ENCODE results near the gene RANBP10.
"Not testable (repeated sequence)": the region's sequence is repeated elsewhere in the genome, so short reads cannot be mapped to it uniquely, and the experiment has no call there.

Gene RANBP10

DNA sequence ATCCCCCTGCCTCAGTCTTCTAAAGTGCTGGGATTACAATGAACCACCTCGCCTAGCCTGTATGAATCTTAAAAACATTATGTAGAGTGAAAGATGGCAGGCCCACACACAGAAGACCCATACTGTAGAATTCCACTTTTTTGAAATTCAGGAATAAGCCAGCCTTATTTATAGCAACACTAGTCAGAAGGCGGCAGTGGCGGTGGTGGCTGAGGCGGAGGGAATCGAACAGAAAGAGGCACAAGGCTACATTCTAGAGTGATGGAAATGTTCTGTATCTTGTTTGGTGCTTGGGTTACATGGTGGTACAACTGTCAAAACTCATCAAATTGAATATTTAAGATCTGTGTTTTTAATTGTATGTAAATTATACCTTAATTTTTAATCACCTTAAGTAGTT lies 98.6 kb downstream of the RANBP10 start:
- no peak for DNase-seq

- DNase-seq, result no peak
These were observed 99.2 kb downstream of the RANBP10 start for GRCh38 chr16:67707210-67707609.

DNA sequence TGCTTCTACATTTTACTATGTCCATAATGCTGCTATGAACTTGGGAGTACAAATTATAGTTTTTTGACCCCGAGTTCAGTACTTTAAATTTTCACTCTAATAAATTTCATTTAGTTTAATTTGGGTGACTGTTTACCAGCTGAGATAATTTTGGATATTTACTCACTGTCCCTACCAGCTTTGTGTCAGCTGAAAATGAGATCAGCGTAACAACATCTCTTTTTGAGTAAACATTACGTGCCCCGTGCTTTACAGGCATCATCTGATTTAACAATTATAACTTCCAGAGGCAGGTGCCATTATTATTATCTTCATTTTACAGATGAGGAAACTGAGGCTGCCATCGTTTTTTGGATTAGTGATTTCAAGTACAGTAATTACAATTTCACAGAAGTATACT lies 102.2 kb downstream of the RANBP10 start:
- DNase-seq, result no peak

DNA sequence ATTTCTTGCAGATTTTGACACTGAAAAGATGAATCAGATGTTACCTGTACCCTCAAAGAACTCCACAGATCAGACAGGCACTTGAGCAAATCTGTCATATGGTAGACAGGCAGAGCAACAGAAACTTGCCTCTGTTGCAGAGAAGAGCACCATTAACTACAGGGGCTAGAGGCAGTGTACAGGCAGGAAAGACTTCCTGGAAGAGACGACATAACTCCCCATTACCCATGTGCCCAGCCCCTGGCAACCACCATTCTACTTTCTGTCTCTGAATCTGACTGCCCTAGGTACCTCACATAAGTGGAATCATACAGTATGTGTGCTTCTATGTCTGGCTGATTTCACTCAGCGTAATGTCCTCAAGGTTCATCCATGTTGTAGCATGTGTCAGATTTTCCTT lies 102.7 kb downstream of the RANBP10 start:
- no peak for DNase-seq

DNA sequence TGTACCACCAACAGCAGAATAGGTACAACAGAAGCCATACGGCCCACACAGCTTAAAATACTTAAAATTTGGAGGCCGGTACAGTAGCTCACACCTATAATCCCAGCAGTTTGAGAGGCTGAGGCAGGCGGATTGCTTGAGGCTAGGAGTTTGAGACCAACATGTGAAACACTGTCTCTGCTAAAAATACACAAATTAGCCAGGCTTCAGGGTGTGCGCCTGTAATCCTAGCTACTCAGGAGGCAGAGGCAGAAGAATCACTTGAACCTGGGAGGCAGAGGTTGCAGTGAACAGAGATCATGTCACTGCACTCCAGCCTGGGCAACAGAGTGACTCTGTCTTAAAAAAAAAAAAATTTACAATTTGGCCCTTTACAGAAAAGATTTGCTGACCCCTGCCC lies 104.2 kb downstream of the RANBP10 start:
- no peak for DNase-seq

DNA sequence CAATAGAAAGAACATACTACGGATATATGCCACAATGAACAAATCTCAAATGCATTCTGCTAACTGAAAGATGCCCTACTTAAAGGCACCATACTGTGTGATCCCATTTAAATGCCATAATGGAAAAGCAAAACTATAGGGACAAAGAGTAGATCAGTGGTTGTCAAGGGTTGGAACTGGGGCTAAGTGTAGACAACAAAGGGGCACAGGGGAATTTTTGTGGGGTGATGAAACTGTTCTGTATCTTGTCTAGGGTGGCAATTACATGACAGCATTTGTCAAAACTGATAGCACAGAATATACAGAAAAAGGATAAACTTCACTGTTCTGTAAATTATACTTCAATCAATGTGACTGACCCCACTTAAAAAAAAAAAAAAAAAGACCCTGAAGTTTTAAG lies 104.9 kb downstream of the RANBP10 start:
- DNase-seq, result peak; percentile 55

- DNase-seq, result no peak
These were observed 107.1 kb downstream of the RANBP10 start for GRCh38 chr16:67699265-67699664.

DNA sequence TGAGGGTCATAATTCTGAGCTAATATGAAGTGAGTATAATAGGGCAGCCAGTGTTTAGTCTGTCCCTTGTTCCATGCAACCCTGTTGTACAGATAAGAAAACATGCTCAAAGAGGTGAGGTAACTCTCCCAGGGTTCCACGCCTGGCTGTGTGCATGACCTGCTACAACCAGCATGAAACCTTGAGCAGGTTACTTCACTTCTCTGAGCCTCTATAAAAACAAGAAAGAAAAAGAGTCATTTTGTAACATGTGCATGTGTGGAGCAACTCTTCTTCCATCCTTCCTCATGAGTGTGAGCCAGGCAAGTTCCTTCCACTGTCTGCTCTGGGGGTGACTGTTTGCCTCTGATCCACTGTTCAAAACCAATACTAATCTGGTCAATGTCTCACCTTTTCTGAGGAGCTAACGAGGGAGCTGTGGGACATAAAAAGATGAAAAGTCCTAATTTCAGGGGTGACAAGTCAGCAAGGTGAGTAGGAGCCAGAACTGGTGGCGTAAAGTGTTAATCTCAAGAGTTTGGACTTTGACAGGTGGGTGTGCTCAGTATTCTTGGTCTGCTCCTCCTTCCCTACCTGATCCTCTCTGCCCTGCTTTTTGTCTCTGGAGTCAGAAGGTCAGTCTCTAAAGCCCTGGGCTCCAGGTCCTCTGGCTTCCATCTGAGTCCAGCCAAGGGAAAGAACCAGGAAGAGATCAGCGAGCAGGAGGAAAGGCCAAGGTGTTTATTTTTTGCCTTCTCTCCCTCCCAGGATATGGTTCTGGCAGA lies 108.8 kb downstream of the RANBP10 start:
- DNase-seq, result no peak

- no peak for DNase-seq
These were observed 111.7 kb downstream of the RANBP10 start for GRCh38 chr16:67694611-67695010.

DNA sequence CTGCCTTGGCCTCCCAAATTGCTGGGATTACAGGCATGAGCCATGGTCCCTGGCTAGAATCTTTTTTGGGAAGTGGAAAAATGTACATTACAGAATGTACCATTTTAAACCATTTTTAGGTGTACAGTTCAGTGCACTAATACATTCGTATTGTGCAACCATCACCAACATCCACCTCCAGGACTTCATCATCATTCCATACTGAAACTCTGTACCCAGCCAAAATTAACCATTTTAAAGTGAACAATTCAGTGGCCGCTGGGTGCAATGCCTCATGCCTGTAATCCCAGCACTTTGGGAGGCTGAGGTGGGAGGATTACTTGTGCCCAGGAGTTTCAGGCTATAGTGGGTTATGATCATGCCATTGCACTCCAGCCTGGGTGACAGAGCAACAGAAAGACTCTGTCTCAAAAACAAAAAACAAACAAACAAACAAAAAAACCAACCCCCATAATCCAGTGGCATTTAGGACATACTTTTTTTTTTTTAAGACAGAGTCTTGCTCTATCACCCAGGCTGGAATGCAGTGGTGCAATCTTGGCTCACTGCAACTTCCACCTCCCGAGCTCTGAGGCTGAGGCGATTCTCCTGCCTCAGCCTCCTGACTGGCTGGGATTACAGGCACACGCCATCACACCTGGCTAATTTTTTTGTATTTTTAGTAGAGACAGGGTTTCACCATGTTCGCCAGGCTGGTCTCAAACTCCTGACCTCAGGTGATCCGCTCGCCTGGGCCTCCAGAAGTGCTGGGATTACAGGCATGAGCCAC lies 112.7 kb downstream of the RANBP10 start:
- not testable (repeated sequence) for DNase-seq

DNA sequence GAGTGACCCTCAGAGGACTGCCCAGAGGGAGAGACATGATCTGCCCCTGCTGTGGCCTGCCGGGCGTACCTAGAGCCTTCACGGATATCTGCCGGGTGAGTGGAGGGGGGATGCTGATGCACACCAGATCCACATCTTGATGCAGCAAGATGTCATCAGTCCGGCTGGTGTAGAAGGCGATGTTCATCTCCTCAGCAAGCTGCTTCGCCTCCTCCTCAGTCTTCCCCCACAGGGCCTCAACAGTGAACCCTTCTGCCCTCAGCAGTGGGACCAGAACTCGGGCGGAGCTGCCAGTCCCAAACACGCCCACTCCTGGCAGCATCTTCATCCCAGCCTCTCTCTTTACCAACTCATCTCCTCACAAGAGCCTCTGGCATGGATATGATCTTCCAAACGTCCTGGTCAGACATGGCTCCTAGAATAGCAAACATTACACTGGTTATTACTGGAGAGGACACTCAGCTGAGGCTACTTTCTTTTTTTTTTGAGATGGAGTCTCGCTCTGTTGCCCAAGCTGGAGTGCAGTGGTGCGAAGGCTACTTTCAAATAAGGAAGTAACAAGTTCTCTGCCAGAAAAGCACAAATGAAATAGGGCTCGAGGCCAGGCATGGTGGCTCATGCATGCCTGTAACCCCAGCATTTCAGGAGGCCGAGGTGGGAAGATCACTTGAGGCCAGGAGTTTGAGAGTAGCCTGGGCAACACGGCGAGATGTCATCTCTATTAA lies 120.8 kb downstream of the RANBP10 start:
- DNase-seq, result no peak

DNA sequence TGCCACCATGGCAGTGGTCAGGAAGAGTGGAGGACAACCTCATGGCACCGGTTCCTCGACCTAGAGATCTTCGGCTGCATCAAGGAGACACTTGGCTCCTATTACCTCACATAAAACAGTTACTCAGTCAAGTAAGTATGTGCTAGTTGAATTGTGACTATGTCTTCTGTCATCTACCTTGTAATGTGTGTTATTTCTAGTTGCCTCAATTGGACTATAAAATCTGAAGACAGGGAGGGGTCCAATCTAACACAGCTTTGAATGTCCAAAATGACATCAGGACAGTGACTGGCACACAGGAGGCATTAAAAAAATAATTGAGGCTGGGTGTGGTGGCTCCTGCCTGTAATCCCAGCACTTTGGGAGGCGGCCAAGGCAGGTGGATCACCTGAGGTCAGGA lies 122.6 kb downstream of the RANBP10 start:
- DNase-seq, result no peak

GRCh38 chr16:67679935-67680897 lies 126.1 kb downstream of the RANBP10 start:
- no peak for DNase-seq

DNA sequence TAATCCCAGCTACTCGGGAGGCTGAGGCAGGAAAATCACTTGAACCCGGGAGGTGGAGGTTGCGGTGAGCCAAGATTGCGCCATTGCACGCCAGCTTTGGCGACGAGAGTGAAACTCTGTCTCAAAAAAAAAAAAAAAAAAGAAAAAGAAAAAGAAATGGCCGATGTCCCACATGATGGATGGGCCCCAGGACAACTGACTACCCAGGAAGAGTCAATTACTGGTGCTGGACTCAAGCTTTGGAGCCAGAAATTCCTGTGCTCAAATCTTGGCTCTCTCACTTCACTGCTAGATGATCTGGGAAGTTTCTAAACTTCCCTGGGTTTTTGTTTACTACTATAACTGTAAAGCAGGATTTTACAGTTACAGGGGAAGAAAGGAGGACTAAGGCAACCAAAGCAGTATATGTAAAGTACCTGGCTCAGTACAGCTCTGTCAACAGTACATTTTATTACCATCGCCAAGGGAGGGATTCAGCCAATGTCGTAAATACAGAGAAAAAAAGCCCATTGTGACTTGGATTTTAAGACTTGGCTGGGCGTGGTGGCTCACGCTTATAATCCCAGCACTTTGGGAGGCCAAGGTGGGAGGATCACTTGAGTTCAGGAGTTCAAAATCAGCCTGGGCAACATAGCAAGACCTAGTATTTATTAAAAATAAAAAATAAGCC lies 127.9 kb downstream of the RANBP10 start:
- DNase-seq, result no peak

- no peak for DNase-seq
These were observed 128.6 kb downstream of the RANBP10 start for GRCh38 chr16:67677712-67678111.

- no peak for DNase-seq
These were observed 129.4 kb downstream of the RANBP10 start for GRCh38 chr16:67676939-67677338.

- DNase-seq, result no peak
These were observed 129.8 kb downstream of the RANBP10 start for GRCh38 chr16:67676516-67676915.

DNA sequence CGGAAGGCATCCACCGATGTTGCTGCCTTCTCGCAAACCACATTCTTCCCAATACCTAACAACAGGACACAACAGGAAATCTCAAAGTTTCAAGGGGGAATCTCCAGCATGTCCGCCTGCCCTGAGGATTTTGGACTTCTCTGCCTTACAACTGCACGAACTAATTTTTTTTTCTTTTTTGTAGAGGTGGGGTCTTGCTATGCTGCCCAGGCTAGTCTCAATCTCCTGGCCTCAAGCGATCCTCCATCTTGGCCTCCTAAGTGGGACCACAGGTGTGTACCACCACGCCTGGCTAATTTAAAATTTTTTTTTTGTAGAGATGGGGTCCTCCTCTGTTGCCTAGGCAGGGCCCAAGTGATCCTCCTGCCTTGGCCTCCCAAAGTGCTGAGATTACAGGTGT lies 130.4 kb downstream of the RANBP10 start:
- DNase-seq, result no peak

- DNase-seq, result no peak
These were observed 130.8 kb downstream of the RANBP10 start for GRCh38 chr16:67675579-67675935.

GRCh38 chr16:67674851-67675578 lies 131.3 kb downstream of the RANBP10 start:
- no peak for DNase-seq

Data from NCI-H2227 treated with DMSO at 0.1 percent for 48 hours (cell line).